ENCODE results near the gene MKRN1.
"Not testable (repeated sequence)": the region's sequence is repeated elsewhere in the genome, so short reads cannot be mapped to it uniquely, and the experiment has no call there.

MKRN1 gene

DNA sequence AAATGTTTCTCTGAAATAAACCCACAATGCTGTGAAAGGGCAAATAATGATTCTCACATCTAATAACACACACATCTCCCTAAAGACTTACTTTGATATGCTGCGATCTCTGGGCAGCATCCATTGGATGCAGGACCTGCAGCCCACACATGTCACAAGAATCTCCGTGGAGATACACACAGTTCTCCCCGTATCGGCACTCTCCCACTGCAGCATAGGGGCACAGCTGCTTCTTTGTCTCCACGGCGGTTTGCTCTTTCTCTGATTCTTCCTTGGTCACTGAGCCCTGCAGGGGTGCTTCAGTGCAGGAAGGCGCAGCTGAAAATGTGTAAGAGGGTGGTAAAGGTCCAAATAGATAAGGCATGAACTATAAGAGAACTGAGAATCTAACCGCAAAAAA lies 20.4 kb downstream of the MKRN1 start:
- no peak for DNase-seq (ENCODE audit: low read depth)
- TF ChIP-seq, protein P1, sequence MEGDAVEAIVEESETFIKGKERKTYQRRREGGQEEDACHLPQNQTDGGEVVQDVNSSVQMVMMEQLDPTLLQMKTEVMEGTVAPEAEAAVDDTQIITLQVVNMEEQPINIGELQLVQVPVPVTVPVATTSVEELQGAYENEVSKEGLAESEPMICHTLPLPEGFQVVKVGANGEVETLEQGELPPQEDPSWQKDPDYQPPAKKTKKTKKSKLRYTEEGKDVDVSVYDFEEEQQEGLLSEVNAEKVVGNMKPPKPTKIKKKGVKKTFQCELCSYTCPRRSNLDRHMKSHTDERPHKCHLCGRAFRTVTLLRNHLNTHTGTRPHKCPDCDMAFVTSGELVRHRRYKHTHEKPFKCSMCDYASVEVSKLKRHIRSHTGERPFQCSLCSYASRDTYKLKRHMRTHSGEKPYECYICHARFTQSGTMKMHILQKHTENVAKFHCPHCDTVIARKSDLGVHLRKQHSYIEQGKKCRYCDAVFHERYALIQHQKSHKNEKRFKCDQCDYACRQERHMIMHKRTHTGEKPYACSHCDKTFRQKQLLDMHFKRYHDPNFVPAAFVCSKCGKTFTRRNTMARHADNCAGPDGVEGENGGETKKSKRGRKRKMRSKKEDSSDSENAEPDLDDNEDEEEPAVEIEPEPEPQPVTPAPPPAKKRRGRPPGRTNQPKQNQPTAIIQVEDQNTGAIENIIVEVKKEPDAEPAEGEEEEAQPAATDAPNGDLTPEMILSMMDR (IDR thresholded peaks at IDR 0.05; ENCODE audit: low read depth, low read length, missing control alignments): no peak
- H3K4me3 ChIP-seq (ENCODE audit: low read depth, low read length): no peak overlapping the region

DNA sequence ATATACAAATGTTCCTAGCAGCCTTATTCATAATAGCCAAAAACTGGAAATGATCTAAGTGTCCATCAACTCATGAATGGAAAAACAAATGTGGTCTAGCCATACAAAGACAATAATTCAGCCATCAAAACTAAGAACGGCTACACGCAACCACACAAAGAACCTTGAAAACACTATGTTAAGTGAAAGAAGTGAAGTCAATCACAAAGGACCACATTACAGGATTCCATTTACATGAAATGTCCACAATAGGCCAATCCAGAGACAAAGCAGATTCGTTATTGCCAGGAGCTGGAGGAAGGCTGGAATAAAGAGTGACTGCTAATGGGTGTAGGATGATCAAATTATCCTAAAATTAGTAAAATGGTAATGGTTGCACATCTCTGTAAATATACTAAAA lies 21.1 kb downstream of the MKRN1 start:
- H3K4me3 ChIP-seq (ENCODE audit: low read depth, low read length): no peak overlapping the region
- DNase-seq (ENCODE audit: low read depth): no peak
- TF ChIP-seq, protein P1 (IDR thresholded peaks at IDR 0.05; ENCODE audit: low read depth, low read length, missing control alignments): no peak

DNA sequence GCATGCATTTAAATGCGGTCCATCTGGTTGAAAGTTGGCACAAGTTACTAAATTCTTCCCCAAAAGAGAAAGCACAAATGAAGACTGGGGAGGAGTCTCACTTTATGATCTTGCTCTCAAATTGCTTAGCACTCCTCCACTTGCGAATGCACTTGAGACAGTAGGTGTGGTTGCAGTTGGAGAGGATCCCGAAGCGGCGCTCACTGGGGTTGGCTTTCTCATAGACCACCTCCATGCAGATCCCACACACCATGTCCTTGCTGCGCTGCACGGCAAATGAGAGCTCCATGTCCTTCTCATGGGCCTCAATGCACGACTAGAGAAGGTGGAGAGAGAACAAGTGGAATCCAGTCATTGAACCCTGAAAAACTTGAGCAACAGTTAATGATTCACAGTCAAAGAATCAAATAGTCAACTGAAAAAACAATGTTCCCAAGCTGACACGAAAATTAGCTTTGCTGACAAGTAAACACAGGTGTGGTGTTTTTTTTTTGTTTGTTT lies 22.7 kb downstream of the MKRN1 start:
- TF ChIP-seq, protein P1 (IDR thresholded peaks at IDR 0.05; ENCODE audit: low read depth, low read length, missing control alignments): no peak
- no peak overlapping the region for H3K4me3 ChIP-seq (ENCODE audit: low read depth, low read length)
- no peak for DNase-seq (ENCODE audit: low read depth)

DNA sequence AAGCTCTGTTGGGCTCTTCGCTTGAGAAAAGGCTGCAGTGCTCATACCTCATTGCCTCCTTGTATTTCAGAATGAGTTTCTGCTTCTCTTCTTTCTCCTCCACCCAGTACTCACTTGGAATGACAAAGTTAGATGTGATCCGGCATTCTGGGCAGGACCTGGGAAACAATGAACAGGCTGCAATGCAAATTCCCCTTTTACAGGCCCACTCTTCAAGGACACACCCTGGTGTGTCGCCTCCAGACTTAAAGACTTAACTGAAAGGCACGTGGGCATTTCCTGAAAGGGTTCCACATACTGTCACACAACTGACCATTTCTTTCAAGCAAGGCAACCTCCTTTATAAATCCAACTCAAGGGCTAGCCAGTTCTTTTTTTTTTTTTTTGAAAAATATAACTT lies 23.6 kb downstream of the MKRN1 start:
- TF ChIP-seq, protein P1 (IDR thresholded peaks at IDR 0.05; ENCODE audit: low read depth, low read length, missing control alignments): no peak
- H3K4me3 ChIP-seq (ENCODE audit: low read depth, low read length): no peak overlapping the region
- DNase-seq (ENCODE audit: low read depth): no peak

DNA sequence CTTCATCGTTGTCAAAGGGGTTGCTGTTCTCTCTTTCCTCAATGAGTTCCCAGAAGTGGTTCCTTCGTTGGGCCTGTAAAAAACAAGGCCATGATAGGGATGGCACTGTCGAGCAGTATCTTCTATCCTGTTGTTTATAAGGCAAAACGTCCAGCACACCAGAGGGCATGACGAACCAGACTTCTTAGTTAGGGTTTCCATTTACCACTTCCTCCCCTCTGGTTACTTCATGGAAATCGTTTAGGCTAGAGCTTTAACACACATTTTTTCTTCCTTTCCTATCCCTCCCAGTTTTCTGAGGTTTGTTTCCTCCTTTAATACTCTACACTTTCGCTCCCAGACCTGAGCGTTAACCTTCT lies 24.7 kb downstream of the MKRN1 start:
- TF ChIP-seq, protein P1 (IDR thresholded peaks at IDR 0.05; ENCODE audit: low read depth, low read length, missing control alignments): no peak
- H3K4me3 ChIP-seq (ENCODE audit: low read depth, low read length): no peak overlapping the region

DNA sequence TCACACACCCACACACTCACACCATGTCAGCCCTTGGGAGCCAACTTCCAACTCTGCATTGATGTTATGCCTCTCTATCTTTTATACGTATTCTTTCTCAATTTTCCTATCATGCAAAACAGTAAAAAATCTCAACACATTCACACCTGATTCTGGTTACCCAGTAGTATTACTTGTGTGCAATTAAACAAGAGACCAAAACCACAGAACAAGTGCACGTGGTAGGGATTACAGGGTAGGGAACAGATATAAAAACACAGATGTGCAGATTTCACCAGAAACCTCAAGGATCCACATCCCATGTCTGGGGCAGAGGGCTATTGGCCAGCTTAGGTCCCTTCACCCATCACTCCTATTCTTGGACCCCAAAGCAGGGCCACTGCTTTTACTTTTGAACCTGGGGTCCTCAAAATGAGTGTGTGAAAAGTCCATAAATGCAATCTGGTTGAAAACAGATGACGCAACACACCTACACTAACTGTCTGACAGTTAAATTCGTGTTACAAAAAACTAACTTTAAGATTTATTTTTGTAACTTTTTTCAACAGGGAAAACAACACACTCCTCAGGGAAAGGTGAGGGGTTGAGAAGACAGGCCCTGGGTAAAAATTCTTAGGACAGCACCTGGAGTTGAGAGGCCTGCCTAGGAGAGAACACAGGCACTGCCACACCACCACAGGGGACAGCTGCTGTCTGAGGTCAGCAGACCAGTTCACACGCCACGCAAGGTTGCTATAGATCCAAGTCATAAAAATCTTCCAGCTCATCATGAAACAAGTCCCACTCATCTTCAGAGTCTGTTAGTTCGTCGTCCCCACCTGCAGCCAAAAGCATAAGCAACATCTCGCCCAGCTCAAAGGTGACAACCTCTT lies 25.3 kb downstream of the MKRN1 start:
- not testable (repeated sequence) for H3K4me3 ChIP-seq (ENCODE audit: low read depth, low read length); DNase-seq (ENCODE audit: low read depth)

More for the DNA sequence above, 24.7 kb downstream of the MKRN1 start:
- no peak for DNase-seq (ENCODE audit: low read depth)

DNA sequence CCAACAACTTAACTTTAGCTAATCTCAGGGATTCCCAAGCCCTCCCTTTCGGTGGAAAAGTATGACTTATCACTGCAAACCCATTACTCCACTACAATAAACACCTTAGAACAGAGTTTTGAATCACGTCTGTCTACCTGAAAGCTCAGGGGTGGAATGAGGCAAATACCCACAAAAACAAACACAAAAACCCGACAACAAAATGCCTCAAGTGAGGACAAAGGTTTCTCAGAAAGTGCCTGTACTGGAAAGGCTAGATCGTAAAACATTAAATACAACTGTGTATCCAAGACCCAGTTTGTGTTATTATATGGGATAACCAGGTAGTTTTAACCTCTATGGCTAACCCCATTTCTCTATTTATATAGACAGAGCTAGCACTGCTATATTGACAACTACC lies 26.0 kb downstream of the MKRN1 start:
- no peak overlapping the region for H3K4me3 ChIP-seq (ENCODE audit: low read depth, low read length)
- no peak for DNase-seq (ENCODE audit: low read depth)
- TF ChIP-seq, protein P1 (IDR thresholded peaks at IDR 0.05; ENCODE audit: low read depth, low read length, missing control alignments): no peak

Data from GM12864 (cell line).